GM18868 (cell line): ENCODE measurements around the gene FERMT3.
"Not testable (repeated sequence)": the region's sequence is repeated elsewhere in the genome, so short reads cannot be mapped to it uniquely, and the experiment has no call there.

Source experiments
- ATAC-seq: cut with Tn5 transposase; IDR thresholded peaks from one replicate; pipeline ENCODE4 v1.9.1; 2021; ENCODE audit warnings: mild to moderate bottlenecking, moderate library complexity; ENCODE audit not compliant: unreplicated experiment

FERMT3 gene

GRCh38 chr11:64233913-64234586, 27.5 kb downstream of the FERMT3 start, which contains the start of gene VEGFB:
TSS of gene VEGFB (plus strand) at chr11:64234584. CDS start at chr11:64234834, 250 bp downstream.
- ATAC-seq: peak; percentile 54

DNA sequence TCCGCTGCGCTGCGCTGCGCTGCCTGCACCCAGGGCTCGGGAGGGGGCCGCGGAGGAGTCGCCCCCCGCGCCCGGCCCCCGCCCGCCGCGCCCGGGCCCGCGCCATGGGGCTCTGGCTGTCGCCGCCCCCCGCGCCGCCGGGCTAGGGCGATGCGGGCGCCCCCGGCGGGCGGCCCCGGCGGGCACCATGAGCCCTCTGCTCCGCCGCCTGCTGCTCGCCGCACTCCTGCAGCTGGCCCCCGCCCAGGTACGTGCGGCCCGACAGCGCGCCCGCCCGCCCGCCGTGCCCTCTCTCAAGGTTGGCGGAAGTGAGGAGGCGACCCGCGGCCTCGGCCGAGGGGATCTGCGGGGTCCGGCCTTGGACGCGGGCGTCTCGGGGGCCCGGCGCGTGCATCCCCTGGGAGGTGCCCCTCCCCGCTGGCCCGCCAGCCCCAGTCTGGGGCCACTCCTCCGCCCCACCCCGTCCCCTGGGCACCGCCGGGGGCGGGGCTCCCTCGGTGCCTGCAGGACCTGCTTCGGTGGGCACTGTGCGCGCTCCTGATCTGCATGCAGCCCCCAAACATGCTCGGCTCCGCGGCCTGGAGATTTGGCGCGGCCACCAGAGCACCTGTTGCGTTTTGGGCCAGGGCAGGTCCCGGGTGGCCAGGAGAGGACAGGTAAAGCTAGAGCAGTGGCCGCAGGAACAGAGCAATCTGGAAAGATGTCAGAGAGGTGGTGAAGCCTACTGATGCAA, 28.3 kb downstream of the FERMT3 start:
- ATAC-seq: peak; percentile 37

DNA sequence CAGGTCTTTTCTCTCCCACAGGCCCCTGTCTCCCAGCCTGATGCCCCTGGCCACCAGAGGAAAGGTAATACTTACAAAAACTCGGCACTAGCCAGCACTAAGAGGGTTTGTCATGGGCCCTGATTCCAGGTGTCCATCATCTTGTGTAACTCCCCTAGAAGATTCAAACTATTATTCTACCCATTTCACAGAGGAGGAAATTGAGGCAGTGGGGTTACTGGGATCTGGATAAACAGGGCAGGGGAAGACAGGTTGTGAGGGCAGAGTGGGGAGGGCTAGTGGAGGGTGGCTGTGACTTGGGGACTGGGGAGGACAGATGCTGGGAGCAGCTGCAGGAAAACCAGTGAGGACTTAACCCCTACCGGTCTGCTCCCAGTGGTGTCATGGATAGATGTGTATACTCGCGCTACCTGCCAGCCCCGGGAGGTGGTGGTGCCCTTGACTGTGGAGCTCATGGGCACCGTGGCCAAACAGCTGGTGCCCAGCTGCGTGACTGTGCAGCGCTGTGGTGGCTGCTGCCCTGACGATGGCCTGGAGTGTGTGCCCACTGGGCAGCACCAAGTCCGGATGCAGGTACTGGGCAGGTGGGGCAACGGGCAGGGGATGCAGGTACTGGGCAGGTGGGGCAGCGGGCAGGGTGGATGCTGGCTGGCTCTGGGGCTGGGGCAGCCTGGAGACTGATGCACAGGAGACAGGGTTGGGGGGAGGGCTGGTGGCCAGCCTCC, 29.1 kb downstream of the FERMT3 start:
- ATAC-seq: no peak

DNA sequence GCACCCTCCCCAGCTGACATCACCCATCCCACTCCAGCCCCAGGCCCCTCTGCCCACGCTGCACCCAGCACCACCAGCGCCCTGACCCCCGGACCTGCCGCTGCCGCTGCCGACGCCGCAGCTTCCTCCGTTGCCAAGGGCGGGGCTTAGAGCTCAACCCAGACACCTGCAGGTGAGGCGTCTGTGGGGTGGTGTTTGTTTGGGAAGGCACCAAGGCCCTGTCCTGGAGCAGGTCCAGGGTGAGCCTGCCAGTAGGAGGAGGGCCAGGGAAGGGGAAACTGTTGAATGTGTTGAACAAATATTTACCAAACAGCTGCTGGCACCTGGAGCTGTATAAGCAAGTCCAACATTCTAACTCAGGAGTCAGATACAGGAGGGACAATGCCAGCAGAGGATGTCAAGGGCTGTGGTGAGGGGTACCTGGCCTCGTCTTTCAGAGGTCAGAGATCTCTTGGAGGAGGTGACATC, 31.0 kb downstream of the FERMT3 start:
- no peak for ATAC-seq

DNA sequence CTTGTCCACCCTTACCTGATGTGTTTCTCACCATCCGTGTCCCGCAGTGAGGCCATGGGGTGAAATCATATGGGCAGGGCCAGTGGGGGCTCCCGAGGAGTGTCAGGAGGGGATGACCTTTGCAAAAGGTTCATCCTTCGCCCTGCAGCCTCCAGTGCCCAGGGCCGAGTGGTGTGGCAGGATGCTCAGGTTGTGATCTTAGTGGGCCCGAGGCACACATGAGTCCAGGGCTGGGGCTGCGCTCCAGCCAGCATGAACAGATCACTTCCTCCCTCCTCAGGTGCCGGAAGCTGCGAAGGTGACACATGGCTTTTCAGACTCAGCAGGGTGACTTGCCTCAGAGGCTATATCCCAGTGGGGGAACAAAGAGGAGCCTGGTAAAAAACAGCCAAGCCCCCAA, 31.6 kb downstream of the FERMT3 start:
- ATAC-seq: no peak

DNA sequence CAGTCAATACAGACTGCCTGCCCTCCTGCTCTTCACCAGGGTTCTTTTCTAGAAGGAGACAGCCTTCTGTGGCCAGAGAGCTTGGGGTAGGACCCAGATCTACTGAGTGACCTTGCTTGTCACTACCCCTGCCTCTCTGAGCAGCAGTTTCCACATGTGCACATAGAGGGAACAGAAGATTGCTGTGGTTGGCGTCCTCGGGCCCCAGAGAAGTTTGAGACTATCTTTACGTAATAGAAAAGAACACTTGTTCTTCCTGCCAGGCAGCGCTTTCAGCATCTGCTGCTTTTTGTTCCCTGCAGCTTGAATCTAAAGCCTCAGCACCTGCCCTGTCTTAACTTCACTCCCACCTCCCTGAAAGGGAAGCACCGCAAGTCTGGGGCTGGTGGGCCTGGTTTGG, 32.5 kb downstream of the FERMT3 start:
- no peak for ATAC-seq

DNA sequence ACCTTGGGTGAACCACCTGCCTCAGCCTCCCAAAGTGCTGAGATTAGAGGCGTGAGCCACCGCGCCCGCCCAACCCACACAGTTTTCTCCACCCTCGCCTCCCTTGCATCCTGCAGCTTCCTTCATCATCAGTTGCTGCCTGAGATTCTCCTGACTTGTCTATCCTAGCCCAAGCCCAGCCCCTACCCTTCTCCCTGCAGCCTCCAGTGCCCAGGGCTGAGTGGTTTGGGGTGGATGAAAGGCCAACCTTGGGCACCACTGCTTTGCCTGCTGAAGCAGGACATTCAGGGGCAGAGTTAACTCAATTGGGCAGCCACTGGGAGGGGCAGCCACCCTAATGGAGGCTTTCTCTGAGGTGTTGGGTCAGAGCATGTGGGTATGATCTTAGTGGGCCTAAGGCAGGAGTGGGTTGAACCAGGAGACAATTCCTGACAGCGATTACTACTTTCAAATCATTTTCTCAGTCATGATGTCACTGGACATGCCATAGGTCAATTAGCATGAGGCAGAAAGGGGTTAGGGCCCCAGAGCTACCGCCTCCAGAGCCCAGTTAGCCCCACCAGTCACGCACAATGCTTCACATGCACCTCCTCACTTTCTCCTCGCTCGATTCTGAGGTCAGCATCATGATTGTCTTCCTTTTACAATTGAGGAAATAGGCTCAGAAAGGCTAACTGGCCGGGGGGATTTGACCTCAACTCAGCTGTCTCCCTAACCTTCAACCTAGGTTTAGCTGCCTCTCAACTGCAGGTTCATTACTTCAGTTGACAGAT, 33.3 kb downstream of the FERMT3 start:
- no peak for ATAC-seq

DNA sequence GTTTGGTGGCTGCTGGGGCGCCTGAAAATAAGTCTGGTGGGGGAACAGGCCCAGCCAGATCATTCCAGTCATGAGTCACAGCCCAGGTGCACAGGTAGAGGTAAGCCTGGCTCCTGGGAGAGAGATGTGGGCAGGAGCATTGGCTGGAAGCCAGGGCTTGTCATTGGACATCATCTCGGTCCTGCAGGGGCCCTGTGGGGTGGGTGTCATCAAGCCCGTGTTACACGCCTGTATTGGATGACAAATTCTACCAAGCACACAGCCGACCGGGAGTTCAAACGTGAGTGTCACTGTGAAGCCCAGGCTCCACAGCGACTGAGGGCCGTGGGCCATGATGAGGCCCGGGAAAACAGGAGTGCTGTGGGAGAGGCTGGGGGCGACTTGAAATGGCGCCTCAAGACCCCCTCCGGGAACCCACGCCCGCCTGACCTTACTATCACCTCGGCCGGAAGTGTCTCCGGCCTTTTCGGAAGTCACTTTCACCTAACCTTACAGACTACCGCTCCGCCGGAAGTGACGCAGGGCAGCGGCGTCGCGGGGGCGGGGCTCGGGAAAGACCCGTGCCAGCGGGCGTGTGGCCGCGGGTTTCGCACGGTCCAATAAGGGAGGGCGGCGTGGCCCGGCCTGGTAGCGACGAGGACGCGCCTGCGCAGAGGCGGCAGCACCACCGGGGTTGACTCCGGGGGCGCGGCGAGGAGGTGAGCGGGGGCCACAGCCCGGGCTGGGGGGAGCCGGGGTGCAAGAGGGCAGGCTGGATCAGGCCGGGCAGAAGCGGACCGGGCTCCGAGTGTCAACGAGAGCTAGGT, 34.1 kb downstream of the FERMT3 start, which contains the start of gene FKBP2:
Gene FKBP2 (plus strand): TSS at position 661 of the 806 bp plus-strand sequence. CDS start 1,293 bp downstream, outside the sequence.
- ATAC-seq: peak; percentile 47

DNA sequence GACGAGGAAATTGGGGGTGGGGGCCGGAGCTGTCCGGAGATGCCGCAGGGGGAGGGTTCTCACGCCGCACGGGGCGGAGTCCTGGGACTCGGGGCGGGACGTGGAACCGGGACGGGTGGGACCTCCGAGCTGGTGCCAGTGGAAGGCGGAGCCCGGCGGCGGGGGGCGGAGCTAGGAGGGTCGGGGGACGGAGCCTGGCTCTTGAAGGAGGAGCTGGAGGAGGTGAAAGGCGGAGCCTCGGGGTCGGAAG, 34.6 kb downstream of the FERMT3 start:
- ATAC-seq: peak; percentile 76

DNA sequence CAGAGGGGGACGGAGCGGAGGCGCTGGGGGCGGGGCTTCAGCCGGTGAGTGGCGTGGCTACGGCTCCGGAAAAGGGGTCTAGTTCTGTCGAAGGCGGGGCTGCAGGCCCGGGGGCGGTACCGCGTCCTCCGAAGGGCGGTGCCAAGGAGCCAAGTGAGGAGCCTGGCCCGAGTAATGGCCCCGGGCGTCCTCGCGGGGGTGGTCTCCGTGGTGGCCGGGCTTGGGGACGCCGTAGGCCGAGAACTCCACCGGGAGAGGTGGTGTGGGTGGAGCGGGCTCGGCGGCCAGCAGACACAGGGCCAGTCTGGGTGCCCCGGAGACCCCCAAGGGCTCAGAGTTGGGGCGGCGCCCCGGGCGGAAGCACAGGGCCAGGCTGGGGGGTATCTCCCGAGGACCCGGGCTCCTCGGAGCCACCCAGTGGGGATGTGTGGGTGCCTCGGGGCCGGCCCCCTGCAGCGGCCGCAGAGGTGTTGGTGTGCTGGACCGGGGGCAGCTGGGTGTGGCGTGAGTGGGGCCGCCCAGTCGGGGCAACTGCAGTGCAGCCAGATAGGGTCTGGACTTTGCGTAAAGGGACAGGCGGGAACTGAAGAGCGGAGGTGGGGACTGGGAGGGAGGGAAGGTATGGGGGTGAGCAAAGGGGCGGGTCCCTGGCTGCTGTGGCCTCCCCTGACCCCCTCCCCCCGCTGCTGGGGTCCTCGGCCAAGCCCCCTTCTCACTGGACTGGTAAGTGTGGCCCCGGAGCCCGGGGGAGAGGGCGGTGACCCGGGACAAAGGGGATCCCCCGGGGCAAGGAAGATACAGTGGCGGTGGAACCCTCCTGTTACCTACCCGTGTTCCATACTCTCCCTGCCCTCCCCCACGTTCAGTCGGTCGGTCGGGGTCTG, 35.2 kb downstream of the FERMT3 start:
- ATAC-seq: peak; percentile 1

GRCh38 chr11:64243236-64243854, 36.8 kb downstream of the FERMT3 start:
- no peak for ATAC-seq

DNA sequence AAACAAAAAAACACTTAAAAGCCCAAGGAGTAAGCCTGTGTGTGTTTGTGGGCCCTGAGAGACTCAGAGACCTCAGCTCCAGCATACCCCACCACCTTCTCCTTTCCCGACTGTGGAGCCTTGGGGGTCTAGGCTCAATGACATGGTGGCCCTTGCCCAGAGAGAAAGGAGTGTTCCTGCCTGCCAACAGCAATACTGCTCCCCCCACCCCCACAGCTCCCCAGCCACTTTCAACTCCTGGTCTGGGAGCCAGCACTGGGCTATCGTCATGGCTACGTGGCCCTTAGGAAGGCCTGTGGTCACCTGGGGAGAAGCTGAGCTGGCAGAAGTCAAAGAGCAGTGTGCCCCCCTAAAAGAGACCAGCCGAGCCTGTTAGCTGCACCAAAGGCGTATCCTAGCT, 37.6 kb downstream of the FERMT3 start:
- ATAC-seq: no peak

- ATAC-seq: no peak
These were observed 38.4 kb downstream of the FERMT3 start for GRCh38 chr11:64244966-64245365.

DNA sequence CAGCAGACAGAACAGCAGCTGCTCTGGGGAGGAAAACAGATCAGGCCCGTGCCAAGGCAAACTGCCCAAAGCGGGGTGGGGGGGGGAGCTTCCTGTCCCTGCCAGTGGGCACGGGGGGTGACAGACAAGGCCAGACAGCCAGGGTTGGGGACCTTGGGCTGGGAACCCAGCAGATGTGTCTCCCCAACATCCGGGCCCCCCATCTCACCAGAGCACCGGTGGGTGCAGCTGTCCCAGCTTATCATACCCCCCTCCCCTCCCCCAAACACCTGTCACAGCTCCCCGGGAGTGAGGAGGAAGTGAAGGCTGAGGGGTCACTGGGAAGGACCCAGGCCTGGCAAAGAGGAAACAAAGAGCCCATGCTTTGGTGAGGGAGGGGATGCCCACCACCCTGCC, 38.9 kb downstream of the FERMT3 start:
- no peak for ATAC-seq

DNA sequence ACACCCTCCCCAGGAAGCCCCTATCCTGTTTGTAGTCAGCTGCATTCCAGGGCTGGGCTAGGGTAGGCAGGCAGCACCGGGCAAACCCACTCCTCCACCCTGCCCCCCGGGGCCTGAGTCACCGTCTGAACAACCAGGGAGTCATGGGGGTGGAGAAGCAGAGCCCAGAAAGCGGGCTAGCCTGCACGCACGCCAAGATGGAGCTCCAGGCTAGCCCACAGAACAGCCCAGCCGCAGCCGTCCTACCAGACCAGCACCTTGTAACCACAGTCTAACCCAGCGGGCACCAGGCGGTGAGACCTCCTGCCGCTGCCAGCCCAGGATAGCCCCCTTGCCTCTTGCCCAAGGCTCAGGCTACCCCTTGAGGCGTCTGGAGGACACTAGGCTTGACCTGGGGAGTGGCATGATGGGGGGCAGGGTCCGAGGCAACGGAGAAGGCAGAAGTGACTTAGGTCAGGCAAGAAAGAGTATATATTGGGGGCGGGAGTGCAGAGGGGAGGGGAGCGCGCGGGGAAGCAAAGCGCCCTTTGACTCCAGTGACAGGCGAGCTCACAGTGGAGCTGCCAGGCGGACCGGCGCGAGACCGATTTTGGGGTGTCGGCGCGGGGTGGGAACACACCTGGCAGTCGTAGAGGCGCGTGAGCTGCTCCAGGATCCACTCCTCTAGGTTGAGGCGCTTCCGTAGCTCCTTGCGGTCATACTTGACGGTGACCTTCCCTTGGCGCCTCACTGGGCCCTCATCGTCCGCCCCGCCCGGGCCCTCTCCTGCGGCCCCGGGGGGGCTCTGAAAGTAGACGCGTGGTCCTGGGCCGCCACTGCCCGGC, 39.5 kb downstream of the FERMT3 start:
- no peak for ATAC-seq

DNA sequence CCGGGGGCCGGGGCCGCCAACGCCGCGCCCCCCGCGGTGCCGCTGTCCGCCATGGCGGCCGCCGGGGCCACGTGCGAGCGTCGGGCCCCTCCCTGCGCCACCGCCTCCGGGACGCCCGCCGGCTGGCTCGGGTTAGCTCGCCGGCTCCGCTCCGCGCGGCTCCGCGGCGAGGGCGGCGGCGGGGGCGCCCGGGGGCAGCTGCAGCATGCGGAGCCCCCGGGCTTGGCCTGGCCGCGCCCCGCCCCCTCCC, 40.0 kb downstream of the FERMT3 start:
- ATAC-seq: not testable (repeated sequence)

DNA sequence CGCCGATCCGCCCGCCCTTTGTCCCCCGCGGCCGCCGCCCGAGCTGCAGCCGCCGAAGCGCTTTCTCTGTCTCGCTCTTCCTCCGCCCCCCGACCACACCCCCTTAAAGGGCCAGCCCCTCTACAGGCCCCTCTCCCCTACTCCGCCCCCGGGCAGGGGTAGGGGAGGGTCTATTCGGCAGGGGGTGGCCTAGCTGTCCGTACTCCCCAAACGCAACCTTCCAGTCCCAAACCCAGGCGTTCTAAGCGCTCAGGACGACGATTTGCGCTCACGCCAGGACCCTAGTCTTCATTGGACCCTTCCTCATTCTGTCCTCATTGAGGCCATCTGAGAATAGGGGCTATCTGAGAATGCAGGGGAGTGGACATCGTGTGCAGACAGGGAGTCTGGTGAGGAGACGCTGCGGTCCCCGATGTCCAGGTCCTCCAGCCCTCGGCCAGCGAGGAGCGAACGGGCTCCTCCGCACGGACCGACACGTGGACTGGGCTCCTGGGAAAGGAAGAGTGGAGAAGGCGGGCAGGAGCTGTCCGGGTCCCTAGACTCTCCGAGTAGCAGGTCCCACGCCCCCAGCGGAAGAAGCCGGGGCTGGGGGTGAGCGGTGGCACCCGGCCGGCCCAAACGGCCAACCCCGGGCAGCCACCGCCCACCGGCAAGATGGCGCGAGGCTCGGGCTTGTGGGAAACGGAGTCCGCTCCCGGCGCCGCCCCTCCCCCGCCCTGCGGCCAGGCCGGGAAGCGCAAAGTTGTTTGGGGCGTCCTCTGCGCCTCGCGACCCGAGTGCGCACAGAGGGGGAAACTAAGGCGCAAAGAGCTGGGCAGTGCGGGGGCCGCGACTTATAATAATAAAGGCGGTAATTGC, 40.6 kb downstream of the FERMT3 start, which contains the start of gene PPP1R14B:
Gene PPP1R14B (minus strand): TSS at position 73 of the 858 bp plus-strand sequence. CDS start 270 bp downstream, outside the sequence.
- no peak for ATAC-seq
